CD4-positive, alpha-beta memory T cell (primary cell): Measurements from ENCODE around the gene ZDHHC13. TPM values are rescaled to one million over a fixed set of nuclear protein-coding genes. Genes with fewer than 3 reads are reported as not detected.

Experiments
- CTCF ChIA-PET: fragments of 350-600 bp; sonication (Branson Sonifier 250); formaldehyde crosslinking; loops from one replicate; lab custom pipeline; 2021; ENCODE audit warnings: inconsistent platforms; ENCODE audit not compliant: partially characterized antibody; lab: Charles Lee
- POLR2A ChIA-PET: fragments of 350-600 bp; sonication (Branson Sonifier 250); formaldehyde crosslinking; loops from one replicate; lab custom pipeline; 2021; ENCODE audit not compliant: partially characterized antibody; lab: Charles Lee
- DNase-seq, 5 donors: peaks; one replicate each; pipeline versions ENCODE4 v3.0.0 to v3.0.0-alpha.2; 2020 to 2022; ENCODE audit warnings: mixed read lengths in 1 of 5
- H3K27ac ChIP-seq: one replicate; pipeline ENCODE4 v1.7.0; 2013; ENCODE audit warnings: low read depth, low read length
- H3K27me3 ChIP-seq: 2 replicates; pipeline ENCODE4 v1.7.0; 2013; ENCODE audit warnings: mild to moderate bottlenecking, low read length, moderate library complexity; ENCODE audit not compliant: insufficient read depth
- H3K36me3 ChIP-seq: 2 replicates; pipeline ENCODE4 v1.7.0; 2013; ENCODE audit warnings: mild to moderate bottlenecking, low read length, moderate library complexity; ENCODE audit not compliant: insufficient read depth
- H3K4me1 ChIP-seq: 2 replicates; pipeline ENCODE4 v1.7.0; 2013; ENCODE audit warnings: mild to moderate bottlenecking, low read length, moderate library complexity; ENCODE audit not compliant: insufficient read depth
- H3K4me3 ChIP-seq, 2 donors: one replicate each; pipeline ENCODE4 v1.7.0; 2013; ENCODE audit warnings: low read length in 2 of 2, mild to moderate bottlenecking in 1 of 2
- H3K9me3 ChIP-seq, 2 donors: one replicate each; pipeline ENCODE4 v1.7.0; 2013; ENCODE audit warnings: low read length in 2 of 2, control low read depth in 1 of 2; ENCODE audit not compliant: control insufficient read depth in 1 of 2
- H3K27ac Mint-ChIP-seq, 7 donors: one replicate each; pipeline ENCODE4 v1.8.0; 2020 to 2021; ENCODE audit warnings: mixed read lengths in 7 of 7, mild to moderate bottlenecking in 6 of 7, inconsistent platforms in 3 of 7, moderate library complexity in 3 of 7
- H3K27me3 Mint-ChIP-seq, 2 donors: one replicate each; pipeline ENCODE4 v1.8.0; 2020 to 2021; ENCODE audit warnings: mixed read lengths in 2 of 2
- H3K36me3 Mint-ChIP-seq, 2 donors: one replicate each; pipeline ENCODE4 v1.8.0; 2020 to 2021; ENCODE audit warnings: mixed read lengths in 2 of 2, inconsistent platforms in 1 of 2, mild to moderate bottlenecking in 1 of 2
- H3K4me1 Mint-ChIP-seq, 4 donors: one replicate each; pipeline ENCODE4 v1.8.0; 2020 to 2021; ENCODE audit warnings: mixed read lengths in 4 of 4, mild to moderate bottlenecking in 1 of 4
- H3K4me3 Mint-ChIP-seq, 8 donors: one replicate each; pipeline ENCODE4 v1.8.0; 2020 to 2021; ENCODE audit warnings: mixed read lengths in 8 of 8, mild to moderate bottlenecking in 7 of 8, moderate library complexity in 6 of 8, inconsistent platforms in 3 of 8
- H3K9me3 Mint-ChIP-seq, 8 donors: one replicate each; pipeline ENCODE4 v1.8.0; 2020 to 2021; ENCODE audit warnings: mixed read lengths in 8 of 8, mild to moderate bottlenecking in 5 of 8, inconsistent platforms in 3 of 8, moderate library complexity in 1 of 8
- intact Hi-C: fragments of 100-400 bp; cut with micrococcal nuclease; formaldehyde crosslinking; loops from one replicate; pipeline ENCODE4 v1.15.1; 2023
- polyA plus RNA-seq, 2 donors: library from polyadenylated mRNA; unstranded; fragments of 300-500 nt; fragmentation: Illumina TruSeq; gene quantifications; one replicate each; pipeline ENCODE4 v1.2.3, GENCODE V29; 2021
- total RNA-seq, 2 experiments: library from RNA; stranded (reverse); gene quantifications; one replicate each; pipeline ENCODE4 v1.2.3, GENCODE V29; 2021

Gene ZDHHC13
- total and polyA plus RNA-seq, 4 experiments from 2014 or later: 9.4 to 16.1 (median 15.4) TPM

DNA sequence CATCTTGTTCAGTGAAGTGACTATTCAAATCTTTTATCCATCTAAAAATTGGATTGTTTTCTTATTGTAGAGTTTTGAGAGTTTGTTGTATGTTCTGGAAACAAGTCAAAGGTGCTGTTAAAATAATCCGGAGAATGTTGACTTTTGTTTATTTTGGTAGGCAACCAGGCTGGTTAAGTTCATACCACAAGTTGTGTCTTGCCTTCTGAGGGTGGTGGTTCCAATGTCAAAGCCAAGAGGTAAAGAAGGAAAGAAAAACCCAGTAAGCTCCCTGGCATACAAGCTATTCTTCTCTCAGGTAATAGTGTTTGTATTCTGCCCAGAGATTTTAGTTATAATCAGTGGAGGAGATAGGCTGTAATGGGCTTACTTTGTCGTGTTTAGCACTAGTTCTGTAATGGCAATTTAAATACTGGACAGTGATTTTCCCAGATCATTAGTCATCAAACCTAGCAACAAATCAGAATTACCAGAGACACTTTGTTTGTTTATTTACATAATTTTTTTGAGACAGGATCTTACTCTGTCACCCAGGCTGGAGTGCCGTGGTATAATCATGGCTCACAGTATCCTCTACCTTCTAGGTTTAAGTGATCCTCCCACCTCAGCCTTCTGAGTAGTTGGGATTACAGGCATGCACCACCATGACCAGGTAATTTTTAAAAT, 99.9 kb downstream of the ZDHHC13 start:
- H3K4me1 Mint-ChIP-seq: peaks cover 0 to 1% (median 0%) of the 10 kb centered on the region in 4 donors
- H3K27ac Mint-ChIP-seq: no peak overlapping the region
- H3K27me3 Mint-ChIP-seq: peaks cover 11 to 14% of the 10 kb centered on the region in 2 donors
- no peak overlapping the region for H3K27ac ChIP-seq
- no peak overlapping the region for H3K4me3 ChIP-seq
- CTCF ChIA-PET: interaction anchor here (1.7 kb wide), 1 partner anchor 43 kb away, joined by 5 read pairs; no protein-coding TSS in a partner anchor
- no peaks in the 10 kb centered on the region for H3K9me3 ChIP-seq
- H3K27me3 ChIP-seq: peaks cover 9% of the 10 kb centered on the region
- DNase-seq: no peak
- H3K9me3 Mint-ChIP-seq: no peaks in the 10 kb centered on the region
- H3K36me3 ChIP-seq: no peaks in the 10 kb centered on the region
- intact Hi-C loops: no loop called here
- POLR2A ChIA-PET: no interaction called here
- H3K36me3 Mint-ChIP-seq: no peaks in the 10 kb centered on the region
- H3K4me3 Mint-ChIP-seq: no peak overlapping the region
- no peaks in the 10 kb centered on the region for H3K4me1 ChIP-seq

GRCh38 chr11:19218216-19218615, 101.2 kb downstream of the ZDHHC13 start:
- Mint-ChIP-seq H3K27me3 (peaks cover 8 to 12% of the 10 kb centered on the region in 2 donors), H3K4me1 (peaks cover 0 to 1% (median 0%) of the 10 kb centered on the region in 4 donors), H3K4me3 (no peak overlapping the region), H3K36me3 (no peaks in the 10 kb centered on the region), H3K9me3 (peaks cover 0 to 3% (median 0%) of the 10 kb centered on the region in 8 donors), H3K27ac (no peak overlapping the region)
- H3K9me3 ChIP-seq: no peaks in the 10 kb centered on the region
- ChIA-PET POLR2A (no interaction called here), CTCF (no interaction called here)
- no peak overlapping the region for H3K4me3 ChIP-seq
- H3K27me3 ChIP-seq: peaks cover 9% of the 10 kb centered on the region
- H3K27ac ChIP-seq: no peak overlapping the region
- no peak for DNase-seq
- intact Hi-C loops: no loop called here
- no peaks in the 10 kb centered on the region for H3K4me1 ChIP-seq
- H3K36me3 ChIP-seq: no peaks in the 10 kb centered on the region

DNA sequence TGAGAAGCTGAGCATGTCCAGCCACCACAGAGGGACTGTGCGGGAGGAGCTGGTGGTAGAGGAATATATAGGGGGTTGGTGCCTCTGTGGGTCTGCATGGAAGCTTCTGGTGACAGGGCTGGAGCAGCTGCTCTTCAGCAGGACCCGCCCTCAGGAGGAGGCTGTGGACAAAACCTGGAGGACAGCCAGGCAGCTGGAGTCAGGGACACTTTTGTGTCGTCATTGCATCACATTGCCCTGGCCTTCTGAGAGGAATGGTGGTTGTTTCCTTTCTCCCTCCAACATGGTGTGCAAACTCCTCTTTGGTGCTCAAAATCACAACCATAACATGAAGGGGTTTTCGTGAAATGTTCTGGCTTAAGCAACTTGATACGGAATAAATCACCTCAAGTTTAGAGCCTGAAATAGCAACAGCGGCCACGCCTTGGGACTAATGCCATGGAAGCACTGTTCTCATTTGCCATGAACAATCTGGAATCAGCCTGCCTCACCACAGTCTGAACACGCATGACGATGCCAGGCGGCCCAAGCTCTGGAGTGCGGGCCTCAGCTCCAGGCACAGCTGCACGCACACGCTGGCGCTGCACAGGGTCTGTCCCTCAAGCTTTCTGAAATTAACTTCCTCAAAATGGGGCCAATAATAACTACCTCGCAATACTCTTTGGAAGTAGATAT, 102.0 kb downstream of the ZDHHC13 start:
- peaks cover 0 to 1% (median 0%) of the 10 kb centered on the region in 4 donors for H3K4me1 Mint-ChIP-seq
- Histone ChIP-seq H3K4me3 (no peak overlapping the region), H3K27ac (no peak overlapping the region), H3K36me3 (no peaks in the 10 kb centered on the region), H3K4me1 (no peaks in the 10 kb centered on the region), H3K27me3 (peaks cover 6% of the 10 kb centered on the region), H3K9me3 (no peaks in the 10 kb centered on the region)
- peaks cover 8 to 11% of the 10 kb centered on the region in 2 donors for H3K27me3 Mint-ChIP-seq
- no peak for DNase-seq
- H3K9me3 Mint-ChIP-seq: peaks cover 0 to 3% (median 0%) of the 10 kb centered on the region in 8 donors
- ChIA-PET POLR2A (no interaction called here), CTCF (no interaction called here)
- H3K36me3 Mint-ChIP-seq: no peaks in the 10 kb centered on the region
- H3K27ac Mint-ChIP-seq: no peak overlapping the region
- no peak overlapping the region for H3K4me3 Mint-ChIP-seq
- intact Hi-C loops: no loop called here

DNA sequence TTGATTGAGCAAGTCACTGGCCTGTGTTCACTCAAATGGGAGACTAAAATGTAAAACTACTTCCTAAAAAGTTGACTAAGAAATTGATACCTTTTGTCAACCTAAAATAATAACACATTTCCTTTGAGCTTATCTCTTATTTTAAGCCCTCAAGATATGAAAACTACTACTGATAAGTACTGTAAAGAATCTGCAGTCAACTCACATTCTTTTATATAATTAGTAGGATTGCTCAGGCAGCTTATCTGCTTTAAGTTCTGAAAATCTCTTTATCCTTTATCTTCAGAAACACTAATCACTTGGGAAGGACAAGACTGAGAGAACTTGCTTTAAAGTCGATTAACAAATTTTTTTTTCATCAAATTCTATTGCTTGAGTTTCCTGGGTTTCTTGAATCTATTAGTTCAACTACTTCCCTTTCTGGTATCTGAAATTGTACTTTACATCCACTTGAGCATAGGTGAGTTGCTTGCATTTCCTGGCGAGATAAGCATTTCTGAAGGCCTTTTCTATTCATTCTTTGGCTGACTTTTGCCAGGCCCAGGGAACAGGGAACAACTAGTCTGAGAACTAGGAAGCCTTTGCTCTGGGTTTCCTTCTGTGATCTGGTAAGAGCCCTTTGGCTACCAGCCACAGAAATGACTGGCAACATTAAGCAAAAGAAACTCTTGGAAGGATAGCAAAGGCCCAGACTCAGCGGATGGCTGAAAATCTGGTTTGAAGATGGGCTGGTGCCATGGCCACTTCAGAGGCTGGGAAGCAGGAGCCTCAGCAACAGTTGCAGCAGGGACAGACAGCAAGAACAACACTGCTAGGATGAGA, 104.1 kb downstream of the ZDHHC13 start:
- H3K27ac ChIP-seq: no peak overlapping the region
- no peak overlapping the region for H3K27ac Mint-ChIP-seq
- peaks cover 3% of the 10 kb centered on the region for H3K27me3 ChIP-seq
- H3K4me3 Mint-ChIP-seq: no peak overlapping the region
- ChIA-PET POLR2A (no interaction called here), CTCF (interaction anchor here (1.3 kb wide), 1 partner anchor 21 kb away, joined by 3 read pairs; no protein-coding TSS in a partner anchor)
- H3K36me3 Mint-ChIP-seq: no peaks in the 10 kb centered on the region
- intact Hi-C loops: no loop called here
- no peak overlapping the region for H3K4me3 ChIP-seq
- H3K27me3 Mint-ChIP-seq: peaks cover 0 to 5% of the 10 kb centered on the region in 2 donors
- no peak for DNase-seq
- no peaks in the 10 kb centered on the region for H3K9me3 ChIP-seq
- no peaks in the 10 kb centered on the region for H3K36me3 ChIP-seq
- no peaks in the 10 kb centered on the region for H3K4me1 ChIP-seq
- H3K4me1 Mint-ChIP-seq: peaks cover 0 to 1% (median 0%) of the 10 kb centered on the region in 4 donors
- peaks cover 0 to 3% (median 0%) of the 10 kb centered on the region in 8 donors for H3K9me3 Mint-ChIP-seq

DNA sequence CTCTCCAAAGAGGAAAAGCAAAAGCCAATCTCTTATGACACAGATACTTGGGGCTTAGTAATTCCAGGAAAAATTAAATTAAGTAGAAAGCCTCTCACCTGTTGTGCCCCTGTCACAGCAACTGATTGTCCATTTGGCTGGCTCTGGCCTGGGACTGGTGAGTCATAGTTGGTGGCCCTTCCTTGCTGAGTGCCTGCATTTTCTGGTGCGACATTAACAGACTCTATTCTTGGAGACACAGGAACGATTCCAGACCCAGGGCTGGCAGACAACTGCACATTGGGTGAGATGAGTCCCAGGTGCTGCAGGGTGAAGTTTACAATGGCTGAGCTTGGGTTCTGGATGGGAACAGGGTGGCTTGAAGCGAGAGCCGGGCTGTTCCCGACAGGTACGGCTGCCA, 108.2 kb downstream of the ZDHHC13 start:
- H3K4me1 Mint-ChIP-seq: peaks cover 0 to 2% (median under 1%) of the 10 kb centered on the region in 4 donors
- no peak overlapping the region for H3K4me3 Mint-ChIP-seq
- H3K36me3 Mint-ChIP-seq: no peaks in the 10 kb centered on the region
- peaks cover 6% of the 10 kb centered on the region for H3K4me1 ChIP-seq
- no peak for DNase-seq
- H3K27me3 ChIP-seq: no peaks in the 10 kb centered on the region
- no peak overlapping the region for H3K4me3 ChIP-seq
- no peak overlapping the region for H3K27ac ChIP-seq
- no peak overlapping the region for H3K27ac Mint-ChIP-seq
- H3K36me3 ChIP-seq: no peaks in the 10 kb centered on the region
- H3K9me3 ChIP-seq: no peaks in the 10 kb centered on the region
- ChIA-PET CTCF (no interaction called here), POLR2A (no interaction called here)
- peaks cover 0 to 3% (median 0%) of the 10 kb centered on the region in 8 donors for H3K9me3 Mint-ChIP-seq
- intact Hi-C loops: no loop called here
- H3K27me3 Mint-ChIP-seq: no peaks in the 10 kb centered on the region

GRCh38 chr11:19225581-19225980, 108.6 kb downstream of the ZDHHC13 start:
- no peaks in the 10 kb centered on the region for H3K27me3 Mint-ChIP-seq
- Histone ChIP-seq H3K27me3 (no peaks in the 10 kb centered on the region), H3K4me3 (no peak overlapping the region), H3K4me1 (peaks cover 6% of the 10 kb centered on the region), H3K9me3 (no peaks in the 10 kb centered on the region), H3K36me3 (no peaks in the 10 kb centered on the region), H3K27ac (no peak overlapping the region)
- H3K36me3 Mint-ChIP-seq: no peaks in the 10 kb centered on the region
- peaks cover 0 to 3% (median 0%) of the 10 kb centered on the region in 8 donors for H3K9me3 Mint-ChIP-seq
- no peak overlapping the region for H3K27ac Mint-ChIP-seq
- no peak for DNase-seq
- intact Hi-C loops: no loop called here
- peaks cover 0 to 4% (median under 1%) of the 10 kb centered on the region in 4 donors for H3K4me1 Mint-ChIP-seq
- CTCF ChIA-PET: no interaction called here
- H3K4me3 Mint-ChIP-seq: no peak overlapping the region
- POLR2A ChIA-PET: no interaction called here
